ENCODE measurements around the gene ZNF142. TPM values are rescaled to one million over a fixed set of nuclear protein-coding genes. Genes with fewer than 3 reads are reported as not detected.

Gene ZNF142
- total and polyA plus RNA-seq, 9 of the 15 experiments (the other 6 are each of a cell fraction or from before 2014, with no cell fraction given): 0.50 to 26.1 (median 4.5) TPM

GRCh38 chr2:218618102-218618860 is 41.1 kb downstream of the ZNF142 start (continued):
- TF ChIP-seq UBTF (IDR thresholded peaks at IDR 0.05; ENCODE audit: borderline replicate concordance in 1 of 2, low read depth in 2 of 2, low read length in 2 of 2) (no peak), CTCF (IDR thresholded peaks at IDR 0.05 in 2 of 3, conservative IDR thresholded peaks at IDR 0.05 in 1 of 3; ENCODE audit: insufficient read depth in 2 of 3, low read depth in 1 of 3, low read length in 3 of 3) (peak in 1 of 3 experiments; percentile 13; a peak in 1 of 6 replicates), C11orf30 (IDR thresholded peaks at IDR 0.05; ENCODE audit: low read depth) (no peak), CTBP1 (IDR thresholded peaks at IDR 0.05; ENCODE audit: borderline replicate concordance) (0 out of 2 replicates have a peak, but pooled peaks have one; percentile 21), MBD2 (IDR thresholded peaks at IDR 0.05; ENCODE audit: borderline replicate concordance, low read depth) (no peak), ID3 (CRISPR knock-in tag; IDR thresholded peaks at IDR 0.05) (no peak), ID3 (tag; IDR thresholded peaks at IDR 0.05) (no peak), MTF1 (CRISPR knock-in tag; IDR thresholded peaks at IDR 0.05; ENCODE audit: borderline replicate concordance) (no peak), MTA2 (IDR thresholded peaks at IDR 0.05; ENCODE audit: low read depth) (no peak), RHOXF2B (CRISPR knock-in tag; conservative IDR thresholded peaks at IDR 0.05) (no peak), RAD21 (CRISPR knock-in tag; conservative IDR thresholded peaks at IDR 0.05 in 1 of 2, IDR thresholded peaks at IDR 0.05 in 1 of 2) (peak in 1 of 2 experiments; percentile 30; a peak in 2 of 4 replicates), ZNF354B (CRISPR knock-in tag; IDR thresholded peaks at IDR 0.05) (no peak), CREB3 (tag; conservative IDR thresholded peaks at IDR 0.05; ENCODE audit: low read depth) (no peak), E2F6 (IDR thresholded peaks at IDR 0.05; ENCODE audit: borderline replicate concordance in 1 of 2, extremely low read depth in 1 of 2, insufficient read depth in 1 of 2, insufficient read length in 1 of 2, low read depth in 1 of 2, low read length in 1 of 2, poor library complexity in 1 of 2, severe bottlenecking in 1 of 2) (no peak), CREM (IDR thresholded peaks at IDR 0.05; ENCODE audit: low read depth) (no peak), ESRRB (CRISPR knock-in tag; IDR thresholded peaks at IDR 0.05; ENCODE audit: borderline replicate concordance) (no peak), FOS (IDR thresholded peaks at IDR 0.05; ENCODE audit: extremely low read depth, insufficient read length) (no peak), IRF1 (CRISPR knock-in tag; IDR thresholded peaks at IDR 0.05; ENCODE audit: borderline replicate concordance) (no peak), HOXB6 (CRISPR knock-in tag; IDR thresholded peaks at IDR 0.05; ENCODE audit: borderline replicate concordance) (no peak)

All from K562 (cell line).